ENCODE results near the gene TBC1D17.

- TF ChIP-seq RNF2 (IDR thresholded peaks at IDR 0.05; ENCODE audit: borderline replicate concordance, low read depth) (no peak), POLR2A (IDR thresholded peaks at IDR 0.05; ENCODE audit: low read length) (peak; percentile 21; the same call in 1 of the 2 replicates), CTCF (IDR thresholded peaks at IDR 0.05) (no peak), ZNF302 (CRISPR knock-in tag; IDR thresholded peaks at IDR 0.05) (no peak), BHLHE40 (IDR thresholded peaks at IDR 0.05; ENCODE audit: low read depth, low read length) (no peak), CBX8 (IDR thresholded peaks at IDR 0.05) (no peak), REST (IDR thresholded peaks at IDR 0.05) (no peak), RCOR1 (IDR thresholded peaks at IDR 0.05; ENCODE audit: low read depth, low read length) (no peak), RARB (CRISPR knock-in tag; IDR thresholded peaks at IDR 0.05) (no peak), JUN (IDR thresholded peaks at IDR 0.05) (peak in 1 of 2 experiments; percentile 52; a peak in 3 of 5 replicates), MAFK (IDR thresholded peaks at IDR 0.05; ENCODE audit: partially characterized antibody) (no peak), USF2 (IDR thresholded peaks at IDR 0.05) (no peak), PBX3 (IDR thresholded peaks at IDR 0.05) (peak; percentile 78)
Measured at GRCh38 chr19:49857061-49857837, 20.3 kb upstream of the TBC1D17 start.

Data from A549 (cell line).